C4-2B (cell line): ENCODE results near the gene RNF227.
A peak's percentile ranks its signal among the peaks of the same experiment; 100 is the strongest.
"Not testable (repeated sequence)": the region's sequence is repeated elsewhere in the genome, so short reads cannot be mapped to it uniquely, and the experiment has no call there.

Experiments
- H3K27ac ChIP-seq: fragments of 450-650 bp; 2 replicates; pipeline ENCODE4 v1.5.1; 2017
- ZFX ChIP-seq: fragments of 450-650 bp; IDR thresholded peaks from 2 replicates; pipeline ENCODE4 v1.6.1; 2017
- TF ChIP-seq, protein P1 (sequence below): fragments of 450-650 bp; conservative IDR thresholded peaks from 2 replicates; pipeline ENCODE4 v1.5.1; 2017; ENCODE audit warnings: mild to moderate bottlenecking

RNF227 gene

DNA sequence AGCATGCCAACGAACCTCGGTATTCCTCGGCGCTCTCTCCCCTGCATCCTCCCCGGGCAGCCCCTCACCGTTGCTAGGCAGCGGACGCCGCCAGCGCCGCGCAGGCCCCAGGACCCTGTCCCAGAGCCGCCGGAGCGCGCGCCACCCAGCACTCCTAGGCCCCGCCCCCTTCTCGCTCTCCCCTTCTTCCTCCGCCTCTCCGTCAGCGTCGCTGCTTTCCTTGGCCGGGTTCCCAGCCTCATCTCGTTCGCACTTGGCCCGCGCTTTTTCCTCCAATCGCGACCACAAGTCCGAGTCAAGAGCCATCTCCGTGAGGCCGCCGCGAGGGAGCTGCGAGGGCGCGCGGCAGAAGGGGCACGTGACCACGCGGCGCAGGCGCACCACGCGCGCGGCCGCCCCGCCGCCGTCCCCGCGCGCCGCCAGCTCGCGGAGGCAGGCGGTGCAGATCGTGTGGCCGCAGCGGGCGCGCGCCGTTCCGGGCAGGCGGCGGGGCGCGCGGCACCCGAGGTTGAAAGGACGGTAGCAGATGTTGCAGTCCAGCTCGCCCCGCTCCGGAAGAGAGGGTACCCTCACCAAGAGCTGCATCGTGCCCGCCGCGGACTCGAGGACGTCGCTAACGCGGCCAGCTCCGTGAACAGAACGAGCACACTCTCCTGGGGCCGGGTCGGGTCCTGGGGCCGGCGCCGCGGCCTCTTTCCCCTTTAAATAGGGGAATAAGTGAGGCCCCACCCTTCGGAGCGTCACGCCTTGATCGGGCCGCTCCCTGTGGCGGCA, at the start of gene RNF227:
Gene RNF227, minus strand, starts transcription at position 679 of the 774 bp plus-strand sequence. Its CDS starts 94 bp downstream, at position 585.
- TF ChIP-seq, protein P1, sequence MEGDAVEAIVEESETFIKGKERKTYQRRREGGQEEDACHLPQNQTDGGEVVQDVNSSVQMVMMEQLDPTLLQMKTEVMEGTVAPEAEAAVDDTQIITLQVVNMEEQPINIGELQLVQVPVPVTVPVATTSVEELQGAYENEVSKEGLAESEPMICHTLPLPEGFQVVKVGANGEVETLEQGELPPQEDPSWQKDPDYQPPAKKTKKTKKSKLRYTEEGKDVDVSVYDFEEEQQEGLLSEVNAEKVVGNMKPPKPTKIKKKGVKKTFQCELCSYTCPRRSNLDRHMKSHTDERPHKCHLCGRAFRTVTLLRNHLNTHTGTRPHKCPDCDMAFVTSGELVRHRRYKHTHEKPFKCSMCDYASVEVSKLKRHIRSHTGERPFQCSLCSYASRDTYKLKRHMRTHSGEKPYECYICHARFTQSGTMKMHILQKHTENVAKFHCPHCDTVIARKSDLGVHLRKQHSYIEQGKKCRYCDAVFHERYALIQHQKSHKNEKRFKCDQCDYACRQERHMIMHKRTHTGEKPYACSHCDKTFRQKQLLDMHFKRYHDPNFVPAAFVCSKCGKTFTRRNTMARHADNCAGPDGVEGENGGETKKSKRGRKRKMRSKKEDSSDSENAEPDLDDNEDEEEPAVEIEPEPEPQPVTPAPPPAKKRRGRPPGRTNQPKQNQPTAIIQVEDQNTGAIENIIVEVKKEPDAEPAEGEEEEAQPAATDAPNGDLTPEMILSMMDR = no peak
- TF ChIP-seq ZFX = no peak
- H3K27ac ChIP-seq = peak within 1 kb of the TSS; percentile 88

DNA sequence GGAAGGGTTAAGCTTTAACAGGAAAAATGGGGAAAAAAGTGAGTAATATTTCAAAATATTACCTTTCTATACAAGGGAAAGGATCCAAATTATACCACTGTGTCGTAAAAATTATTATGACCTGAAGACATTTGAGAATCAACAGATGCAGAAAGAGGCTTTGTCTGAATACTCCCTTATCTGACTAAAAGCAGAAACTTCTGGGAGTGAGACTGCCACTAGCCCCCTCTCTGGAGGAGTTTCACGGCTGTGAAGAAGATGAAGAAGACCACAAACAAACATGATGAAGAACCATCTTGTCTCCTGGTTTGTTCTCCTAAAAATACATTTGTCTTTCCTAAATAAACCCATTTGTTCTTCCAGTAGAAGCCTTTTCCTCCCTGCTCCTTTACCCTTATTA, 45.3 kb upstream of the RNF227 start:
- TF ChIP-seq ZFX = no peak
- TF ChIP-seq, protein P1 = no peak
- H3K27ac ChIP-seq = no peak overlapping the region

DNA sequence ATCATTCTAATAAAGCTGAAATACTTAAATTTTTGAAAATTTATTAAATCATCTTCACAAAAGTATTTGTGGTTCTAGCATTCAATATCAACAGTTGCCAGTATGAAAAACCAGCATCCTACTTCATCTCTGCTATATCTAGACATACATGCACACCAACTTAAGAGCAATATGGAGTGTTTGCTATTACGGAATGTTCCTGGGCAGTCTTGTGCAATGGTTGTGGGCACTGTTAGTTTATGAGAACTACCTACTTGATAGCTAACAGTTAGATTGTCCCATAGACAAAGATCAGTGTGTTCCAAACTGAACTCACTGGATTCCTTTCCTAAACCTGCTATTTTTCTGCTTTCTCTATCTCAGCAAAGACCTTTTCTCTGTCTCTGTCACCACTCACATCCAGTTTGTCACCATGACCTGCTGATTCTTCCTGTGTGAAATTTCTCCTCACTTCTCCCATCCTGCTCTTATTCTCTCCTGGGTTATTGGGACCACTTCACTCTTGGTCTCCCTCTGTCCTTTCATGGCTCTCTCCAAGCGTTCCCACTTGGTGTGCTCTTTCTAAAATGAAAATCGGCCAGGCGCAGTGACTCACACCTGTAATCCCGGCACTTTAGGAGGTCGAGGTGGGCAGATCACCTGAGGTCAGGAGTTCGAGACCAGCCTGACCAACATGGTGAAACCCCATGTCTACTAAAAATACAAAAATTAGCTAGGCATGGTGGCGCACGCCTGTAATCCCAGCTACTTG, 43.6 kb upstream of the RNF227 start:
- TF ChIP-seq, protein P1 = no peak
- no peak for TF ChIP-seq ZFX
- no peak overlapping the region for H3K27ac ChIP-seq

DNA sequence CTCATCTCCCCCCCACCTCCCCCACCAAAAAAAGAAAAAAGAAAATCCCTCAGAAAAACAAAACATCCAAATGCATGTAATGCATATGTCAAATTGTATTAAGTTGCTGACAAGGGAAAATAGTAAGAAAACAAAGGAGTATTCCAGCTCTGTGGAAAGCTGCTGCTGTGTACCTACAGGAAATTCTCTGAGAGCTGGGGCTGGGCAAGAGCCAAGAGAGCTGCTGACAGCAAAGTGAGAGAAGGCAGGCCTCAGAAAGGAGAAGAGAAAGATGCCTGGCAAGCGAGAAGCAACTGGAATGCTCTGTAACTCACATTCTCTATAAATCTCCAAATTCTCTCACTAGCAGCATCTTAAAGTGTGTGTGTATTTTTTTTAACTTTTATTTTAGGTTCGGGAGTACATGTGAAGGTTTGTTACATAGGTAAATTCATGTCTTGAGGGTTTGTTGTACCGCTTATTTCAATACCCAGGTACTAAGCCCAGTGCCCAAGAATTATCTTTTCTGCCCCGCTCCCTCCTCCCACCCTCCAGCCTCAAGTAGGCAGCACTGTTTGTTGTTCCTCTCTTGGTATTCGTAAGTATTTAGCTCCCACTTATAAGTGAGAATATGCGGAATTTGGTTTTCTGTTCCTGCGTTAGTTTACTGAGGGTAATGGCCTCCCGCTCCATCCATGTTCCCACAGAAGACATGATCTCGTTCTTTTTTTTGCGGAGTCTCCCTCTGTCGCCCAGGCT, 40.3 kb upstream of the RNF227 start:
- TF ChIP-seq, protein P1 = no peak
- TF ChIP-seq ZFX = no peak
- H3K27ac ChIP-seq = no peak overlapping the region

DNA sequence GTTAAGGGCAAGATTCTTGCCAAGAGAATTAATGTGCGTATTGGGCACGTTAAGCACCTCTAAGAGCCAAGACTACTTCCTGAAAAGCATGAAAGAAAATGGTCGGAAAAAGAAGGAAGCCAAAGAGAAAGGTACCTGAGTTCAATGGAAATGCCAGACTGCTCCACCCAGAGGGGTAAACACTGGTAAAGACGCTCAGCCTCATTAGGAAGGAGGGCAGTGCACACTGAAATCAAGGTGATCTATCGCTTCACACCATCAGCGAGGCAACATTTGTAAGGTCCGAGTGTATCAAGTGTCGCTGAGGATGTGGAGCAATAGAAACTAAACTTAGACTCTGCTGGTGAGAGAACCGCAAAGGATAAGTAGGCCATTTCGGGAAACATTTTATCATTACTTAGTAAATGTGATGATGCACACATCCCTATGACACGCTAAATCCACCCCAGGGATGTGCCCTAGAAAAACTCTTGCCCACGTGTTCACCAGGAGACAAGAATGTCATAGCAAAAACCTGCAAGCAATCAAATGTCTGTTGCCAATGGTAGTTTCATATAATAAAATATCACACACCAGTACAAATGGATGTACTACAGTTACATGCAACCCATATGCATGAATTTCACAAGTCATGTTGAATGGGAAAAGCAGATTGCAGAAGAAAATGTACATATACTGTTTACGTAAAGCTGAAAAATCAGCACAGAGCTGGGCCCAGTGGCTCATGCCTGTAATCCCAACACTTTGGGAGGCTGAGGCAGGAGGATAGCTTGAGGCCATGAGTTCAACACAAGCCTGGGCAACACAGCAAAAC, 39.5 kb upstream of the RNF227 start:
- no peak overlapping the region for H3K27ac ChIP-seq
- TF ChIP-seq, protein P1 = no peak
- no peak for TF ChIP-seq ZFX

DNA sequence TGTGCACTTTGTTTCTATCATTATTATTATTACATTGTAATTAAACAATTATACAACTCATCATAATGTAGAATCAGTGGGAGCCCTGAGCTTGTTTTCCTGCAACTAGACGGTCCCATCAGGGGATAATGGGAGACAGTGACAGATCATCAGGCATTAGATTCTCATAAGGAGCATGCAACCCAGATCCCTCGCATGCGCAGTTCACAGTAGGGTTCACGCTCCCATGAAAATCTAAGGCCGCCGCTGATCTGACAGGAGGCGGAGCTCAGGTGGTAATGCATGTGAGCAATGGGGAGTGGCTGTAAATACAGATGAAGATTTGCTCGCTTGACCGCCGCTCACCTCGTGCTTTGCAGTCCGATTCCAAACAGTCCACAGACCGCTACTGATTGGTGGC, 37.2 kb upstream of the RNF227 start:
- H3K27ac ChIP-seq = not testable (repeated sequence)

DNA sequence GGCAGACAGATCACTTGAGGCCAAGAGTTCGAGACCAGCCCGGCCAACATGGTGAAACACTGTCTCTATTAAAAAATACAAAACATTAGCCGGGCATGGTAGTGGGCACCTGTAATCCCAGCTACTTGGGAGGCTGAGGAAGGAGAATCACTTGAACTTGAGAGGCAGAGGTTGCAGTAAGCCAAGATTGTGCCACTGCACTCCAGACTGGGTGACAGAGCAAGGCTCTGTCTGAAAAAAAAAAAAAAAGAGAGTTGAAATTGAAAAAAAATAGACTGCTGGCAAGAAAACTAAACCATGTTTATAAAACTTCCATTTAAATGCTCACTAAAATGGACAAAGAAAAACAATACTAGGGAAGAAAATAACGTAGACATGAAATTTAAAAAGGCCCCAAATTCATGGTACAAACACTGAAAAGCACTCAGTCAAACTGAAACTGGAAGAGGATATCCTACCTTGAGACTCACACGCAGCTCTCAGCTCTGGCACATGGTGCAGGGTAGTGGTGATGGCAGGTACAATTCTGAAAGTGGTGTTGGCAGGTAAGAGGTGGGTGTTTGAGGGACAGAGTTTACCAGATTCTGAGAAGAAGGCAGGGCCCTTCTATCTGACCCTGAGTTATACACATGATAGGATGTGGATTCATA, 35.2 kb upstream of the RNF227 start:
- no peak for TF ChIP-seq ZFX
- TF ChIP-seq, protein P1 = no peak
- no peak overlapping the region for H3K27ac ChIP-seq
